Suprapubic skin (tissue), 4 donors: ENCODE results near the gene VKORC1. TPM values are rescaled to one million over a fixed set of nuclear protein-coding genes. Genes with fewer than 3 reads are reported as not detected.

Experiments used
- DNase-seq, 2 donors: peaks; one replicate each; pipeline ENCODE4 v3.0.0-alpha.2; 2019; ENCODE audit warnings: low spot score in 2 of 2
- H3K27ac ChIP-seq: fragments of 200-600 bp; sonication (generic); one replicate; pipeline ENCODE4 v1.5.1; 2019
- H3K27me3 ChIP-seq: fragments of 200-600 bp; sonication (generic); one replicate; pipeline ENCODE4 v1.5.1; 2019
- H3K36me3 ChIP-seq: fragments of 200-600 bp; sonication (generic); one replicate; pipeline ENCODE4 v1.5.1; 2019
- H3K4me1 ChIP-seq: fragments of 200-600 bp; sonication (generic); one replicate; pipeline ENCODE4 v1.5.1; 2019
- H3K4me3 ChIP-seq: fragments of 200-600 bp; sonication (generic); one replicate; pipeline ENCODE4 v1.5.1; 2019; ENCODE audit warnings: mild to moderate bottlenecking
- H3K9me3 ChIP-seq: fragments of 200-600 bp; sonication (generic); one replicate; pipeline ENCODE4 v1.5.1; 2019
- CTCF ChIP-seq, 2 donors: fragments of 200-600 bp in 1 of 2; fragments of 450-650 bp in 1 of 2; sonication (generic) in 1 of 2; IDR thresholded peaks; one replicate each; pipeline ENCODE4 v1.5.1; 2016 to 2019; ENCODE audit warnings: antibody characterized with exemption in 2 of 2, mild to moderate bottlenecking in 1 of 2, moderate library complexity in 1 of 2
- EP300 ChIP-seq: sonication (generic); formaldehyde crosslinking; IDR thresholded peaks from one replicate; pipeline ENCODE4 v1.6.1; 2017; ENCODE audit warnings: antibody characterized with exemption
- POLR2A ChIP-seq, 2 donors: fragments of 450-650 bp; IDR thresholded peaks; one replicate each; pipeline ENCODE4 v1.6.1; 2017; ENCODE audit warnings: antibody characterized with exemption in 2 of 2, mild to moderate bottlenecking in 2 of 2, moderate library complexity in 2 of 2
- POLR2AphosphoS5 ChIP-seq, 3 donors: sonication (generic); formaldehyde crosslinking; IDR thresholded peaks; one replicate each; pipeline ENCODE4 v1.6.1; 2017; ENCODE audit warnings: antibody characterized with exemption in 3 of 3
- WGBS: methylation state at CpG from one replicate; pipeline ENCODE4 v1.1.5; 2018; 5-methylcytosine and 5-hydroxymethylcytosine counted together
- total RNA-seq, 4 donors: library from RNA; depleted of rRNA; stranded (reverse); fragments of >200 nt; gene quantifications; one replicate each; pipeline ENCODE4 v1.1.0, GENCODE V29; 2016

The VKORC1 gene
- total RNA-seq, 4 donors from 2014 or later: 53.8 to 79.3 (median 68.0) TPM

DNA sequence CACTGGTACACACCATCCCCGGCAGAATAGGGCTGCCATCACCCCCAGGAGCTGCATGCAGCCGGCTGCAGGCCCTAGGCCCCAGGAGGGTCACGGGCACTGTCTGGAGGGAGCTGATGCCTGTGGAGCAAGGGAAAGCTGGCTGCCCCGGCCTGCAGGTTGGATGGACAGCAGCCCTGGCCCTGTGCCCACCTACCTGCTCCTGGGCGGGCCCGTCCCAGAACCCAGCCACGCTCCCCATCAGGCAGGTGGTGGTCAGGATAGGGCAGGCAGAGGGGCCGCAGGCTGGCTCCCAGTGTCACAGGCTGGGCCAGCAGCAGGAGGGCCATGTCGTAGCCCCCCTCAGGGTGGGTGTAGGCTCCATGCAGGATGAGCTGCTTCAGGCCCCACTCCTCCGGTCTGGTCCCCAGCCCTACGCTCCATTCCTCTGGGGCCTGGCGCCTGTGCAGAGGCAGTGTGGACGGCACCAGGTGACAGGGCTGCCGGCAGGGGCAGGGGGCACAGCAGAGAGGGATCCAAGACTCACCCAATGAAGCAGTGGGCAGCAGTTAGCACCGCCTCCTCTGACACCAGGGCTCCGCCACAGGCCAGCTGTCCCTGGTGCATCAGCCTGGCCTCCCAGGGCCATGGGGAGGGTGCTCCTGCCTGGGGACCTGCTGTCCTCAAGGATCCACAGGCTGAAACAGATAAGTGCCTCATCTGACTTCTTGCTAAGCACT lies 9.9 kb downstream of the VKORC1 start:
- Histone ChIP-seq H3K4me1 (peaks cover 25% of the 10 kb centered on the region), H3K4me3 (no peak overlapping the region), H3K27me3 (no peaks in the 10 kb centered on the region), H3K9me3 (no peaks in the 10 kb centered on the region), H3K36me3 (peaks cover 61% of the 10 kb centered on the region), H3K27ac (no peak overlapping the region)
- no peak for TF ChIP-seq EP300
- TF ChIP-seq POLR2AphosphoS5 (IDR thresholded peaks at IDR 0.05): no peak
- no peak for TF ChIP-seq POLR2A (IDR thresholded peaks at IDR 0.05)
- no peak for TF ChIP-seq CTCF (IDR thresholded peaks at IDR 0.05)
- WGBS: 73% methylated on average over 4 of the region's 16 CpGs
- DNase-seq: no peak

GRCh38 chr16:31083981-31084380 lies 10.6 kb downstream of the VKORC1 start:
- no peak for DNase-seq
- Histone ChIP-seq H3K36me3 (peaks cover 65% of the 10 kb centered on the region), H3K4me3 (no peak overlapping the region), H3K9me3 (no peaks in the 10 kb centered on the region), H3K27ac (no peak overlapping the region), H3K4me1 (peaks cover 28% of the 10 kb centered on the region), H3K27me3 (no peaks in the 10 kb centered on the region)
- no peak for TF ChIP-seq CTCF (IDR thresholded peaks at IDR 0.05)
- no peak for TF ChIP-seq POLR2AphosphoS5 (IDR thresholded peaks at IDR 0.05)
- TF ChIP-seq EP300: no peak
- no peak for TF ChIP-seq POLR2A (IDR thresholded peaks at IDR 0.05)
- WGBS: 89% methylated on average over 11 of the region's 13 CpGs

GRCh38 chr16:31083556-31083955 lies 11.0 kb downstream of the VKORC1 start:
- peaks cover 28% of the 10 kb centered on the region for H3K4me1 ChIP-seq
- no peaks in the 10 kb centered on the region for H3K27me3 ChIP-seq
- TF ChIP-seq POLR2A (IDR thresholded peaks at IDR 0.05): no peak
- 95% methylated on average over 2 of the region's 5 CpGs for WGBS
- peaks cover 67% of the 10 kb centered on the region for H3K36me3 ChIP-seq
- H3K27ac ChIP-seq: no peak overlapping the region
- no peak for DNase-seq
- H3K4me3 ChIP-seq: no peak overlapping the region
- H3K9me3 ChIP-seq: no peaks in the 10 kb centered on the region

- Histone ChIP-seq H3K27ac (no peak overlapping the region), H3K4me1 (peaks cover 28% of the 10 kb centered on the region)
- DNase-seq: no peak
These were observed 11.5 kb downstream of the VKORC1 start for GRCh38 chr16:31083081-31083480.

GRCh38 chr16:31082368-31083045 lies 12.1 kb downstream of the VKORC1 start:
- DNase-seq: no peak

More at GRCh38 chr16:31083081-31083480, 11.5 kb downstream of the VKORC1 start:
- TF ChIP-seq EP300: no peak
- TF ChIP-seq POLR2A (IDR thresholded peaks at IDR 0.05): no peak
- TF ChIP-seq POLR2AphosphoS5 (IDR thresholded peaks at IDR 0.05): no peak
- no peak for TF ChIP-seq CTCF (IDR thresholded peaks at IDR 0.05)
- Histone ChIP-seq H3K9me3 (no peaks in the 10 kb centered on the region), H3K36me3 (peaks cover 72% of the 10 kb centered on the region), H3K4me3 (no peak overlapping the region), H3K27me3 (no peaks in the 10 kb centered on the region)
- 71% methylated on average over 9 of the region's 9 CpGs for WGBS

More at GRCh38 chr16:31082368-31083045, 12.1 kb downstream of the VKORC1 start:
- TF ChIP-seq EP300 (no peak), POLR2A (IDR thresholded peaks at IDR 0.05) (no peak)
- Histone ChIP-seq H3K4me3 (no peak overlapping the region), H3K27me3 (no peaks in the 10 kb centered on the region), H3K9me3 (no peaks in the 10 kb centered on the region), H3K27ac (no peak overlapping the region), H3K4me1 (peaks cover 28% of the 10 kb centered on the region), H3K36me3 (peaks cover 78% of the 10 kb centered on the region)
- 73% methylated on average over 11 of the region's 14 CpGs for WGBS
